PC-9 (cell line): ENCODE data around the gene PTTG2. TPM values are rescaled to one million over a fixed set of nuclear protein-coding genes. Genes with fewer than 3 reads are reported as not detected.

Source experiments
- BruUV-seq: library from RNA; stranded (reverse); fragments of 400-500 nt; replicated peaks from 2 replicates; lab custom pipeline; 2021; lab: Mats Ljungman, UMichigan
- CTCF ChIA-PET: fragments of 300-600 bp; sonication (Branson Sonifier 250); formaldehyde crosslinking; loops from one replicate; lab custom pipeline; 2022; ENCODE audit warnings: antibody characterized with exemption; lab: Charles Lee
- POLR2A ChIA-PET: fragments of 300-600 bp; sonication (Branson Sonifier 250); formaldehyde crosslinking; loops from one replicate; lab custom pipeline; 2022; ENCODE audit warnings: antibody characterized with exemption; ENCODE audit not compliant: unreplicated experiment; lab: Charles Lee
- DNase-seq, 2 experiments: peaks; one replicate each; pipeline versions ENCODE4 v3.0.0 to v3.0.0-alpha.2; 2015 to 2022; ENCODE audit warnings: mixed read lengths in 1 of 2
- H2AFZ ChIP-seq: fragments of 200-600 bp; sonication (generic); 2 replicates; pipeline ENCODE4 v1.8.1; 2017; ENCODE audit warnings: antibody characterized with exemption
- H3F3A ChIP-seq: fragments of 200-600 bp; sonication (generic); 2 replicates; pipeline ENCODE4 v1.8.1; 2017; ENCODE audit warnings: antibody characterized with exemption, mild to moderate bottlenecking, low read depth; ENCODE audit not compliant: insufficient read depth
- H3K27ac ChIP-seq: fragments of 200-600 bp; sonication (generic); 2 replicates; pipeline ENCODE4 v1.6.1; 2016; ENCODE audit warnings: mixed run types
- H3K27me3 ChIP-seq: fragments of 200-600 bp; sonication (generic); 2 replicates; pipeline ENCODE4 v1.6.1; 2016; ENCODE audit warnings: low read depth, mixed run types; ENCODE audit not compliant: insufficient read depth
- H3K36me3 ChIP-seq: fragments of 200-600 bp; sonication (generic); 2 replicates; pipeline ENCODE4 v1.6.1; 2016; ENCODE audit warnings: low read depth, mixed run types
- H3K4me1 ChIP-seq: fragments of 200-600 bp; sonication (generic); replicated peaks from 2 replicates; pipeline ENCODE4 v1.6.1; 2016; ENCODE audit warnings: mixed run types; ENCODE audit not compliant: insufficient read depth
- H3K4me2 ChIP-seq: fragments of 200-600 bp; sonication (generic); 2 replicates; pipeline ENCODE4 v1.6.1; 2017; ENCODE audit warnings: mixed run types
- H3K4me3 ChIP-seq: fragments of 200-600 bp; sonication (generic); 2 replicates; pipeline ENCODE4 v1.6.1; 2016; ENCODE audit warnings: mixed run types
- H3K79me2 ChIP-seq: fragments of 200-600 bp; sonication (generic); 2 replicates; pipeline ENCODE4 v1.6.1; 2017; ENCODE audit warnings: low read depth, mixed run types
- H3K9me2 ChIP-seq: fragments of 200-600 bp; sonication (generic); 2 replicates; pipeline ENCODE4 v1.8.1; 2017; ENCODE audit warnings: mild to moderate bottlenecking; ENCODE audit not compliant: insufficient read depth
- H3K9me3 ChIP-seq: fragments of 200-600 bp; sonication (generic); 2 replicates; pipeline ENCODE4 v1.8.1; 2016; ENCODE audit warnings: low read depth; ENCODE audit not compliant: insufficient read depth
- H4K20me1 ChIP-seq: fragments of 200-600 bp; sonication (generic); 2 replicates; pipeline ENCODE4 v1.8.1; 2017; ENCODE audit not compliant: insufficient read depth
- EZH2 ChIP-seq: fragments of 200-600 bp; sonication (generic); IDR thresholded peaks from 2 replicates; pipeline ENCODE4 v1.8.0; 2017; ENCODE audit warnings: antibody characterized with exemption, low read depth
- intact Hi-C: fragments of 100-400 bp; cut with micrococcal nuclease; formaldehyde crosslinking; loops from one replicate; pipeline ENCODE4 v1.10.0; 2022; ENCODE audit not compliant: unreplicated experiment
- total RNA-seq: library from RNA; stranded (reverse); gene quantifications from 2 replicates; pipeline ENCODE4 v1.2.3, GENCODE V29; 2021
- TF ChIP-seq, protein P1 (sequence below): fragments of 200-600 bp; sonication (generic); conservative IDR thresholded peaks from 2 replicates; pipeline ENCODE4 v1.6.1; 2017; ENCODE audit warnings: mixed run types, antibody characterized with exemption, mild to moderate bottlenecking, moderate library complexity

Gene PTTG2
- total RNA-seq, 1 experiment from 2014 or later: 0.55 TPM

- DNase-seq: no peak
- no peaks in the 10 kb centered on the region for H3F3A ChIP-seq
- no peak overlapping the region for H2AFZ ChIP-seq
- POLR2A ChIA-PET: no interaction called here
- no peaks in the 10 kb centered on the region for H4K20me1 ChIP-seq
- H3K4me1 ChIP-seq: no peaks in the 10 kb centered on the region
- CTCF ChIA-PET: no interaction called here
- intact Hi-C loops: no loop called here
- TF ChIP-seq EZH2: no peak
- TF ChIP-seq, protein P1, sequence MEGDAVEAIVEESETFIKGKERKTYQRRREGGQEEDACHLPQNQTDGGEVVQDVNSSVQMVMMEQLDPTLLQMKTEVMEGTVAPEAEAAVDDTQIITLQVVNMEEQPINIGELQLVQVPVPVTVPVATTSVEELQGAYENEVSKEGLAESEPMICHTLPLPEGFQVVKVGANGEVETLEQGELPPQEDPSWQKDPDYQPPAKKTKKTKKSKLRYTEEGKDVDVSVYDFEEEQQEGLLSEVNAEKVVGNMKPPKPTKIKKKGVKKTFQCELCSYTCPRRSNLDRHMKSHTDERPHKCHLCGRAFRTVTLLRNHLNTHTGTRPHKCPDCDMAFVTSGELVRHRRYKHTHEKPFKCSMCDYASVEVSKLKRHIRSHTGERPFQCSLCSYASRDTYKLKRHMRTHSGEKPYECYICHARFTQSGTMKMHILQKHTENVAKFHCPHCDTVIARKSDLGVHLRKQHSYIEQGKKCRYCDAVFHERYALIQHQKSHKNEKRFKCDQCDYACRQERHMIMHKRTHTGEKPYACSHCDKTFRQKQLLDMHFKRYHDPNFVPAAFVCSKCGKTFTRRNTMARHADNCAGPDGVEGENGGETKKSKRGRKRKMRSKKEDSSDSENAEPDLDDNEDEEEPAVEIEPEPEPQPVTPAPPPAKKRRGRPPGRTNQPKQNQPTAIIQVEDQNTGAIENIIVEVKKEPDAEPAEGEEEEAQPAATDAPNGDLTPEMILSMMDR: no peak
- H3K4me2 ChIP-seq: no peak overlapping the region
- no peak overlapping the region for H3K4me3 ChIP-seq
- no peaks in the 10 kb centered on the region for H3K79me2 ChIP-seq
- no peak overlapping the region for H3K27ac ChIP-seq
- H3K27me3 ChIP-seq: no peaks in the 10 kb centered on the region
- no peaks in the 10 kb centered on the region for H3K36me3 ChIP-seq
- H3K9me2 ChIP-seq: no peaks in the 10 kb centered on the region
- BruUV-seq: no TSS peak
- H3K9me3 ChIP-seq: no peaks in the 10 kb centered on the region
Observed at GRCh38 chr4:37934609-37935008, 25.6 kb upstream of the PTTG2 start.

- Histone ChIP-seq H3F3A (no peaks in the 10 kb centered on the region), H3K4me3 (no peak overlapping the region), H4K20me1 (no peaks in the 10 kb centered on the region), H3K9me2 (no peaks in the 10 kb centered on the region), H2AFZ (no peak overlapping the region), H3K4me2 (no peak overlapping the region), H3K27ac (no peak overlapping the region), H3K36me3 (no peaks in the 10 kb centered on the region), H3K4me1 (no peaks in the 10 kb centered on the region), H3K9me3 (no peaks in the 10 kb centered on the region), H3K79me2 (no peaks in the 10 kb centered on the region), H3K27me3 (no peaks in the 10 kb centered on the region)
- no TSS peak for BruUV-seq
- TF ChIP-seq EZH2: no peak
- TF ChIP-seq, protein P1: no peak
- CTCF ChIA-PET: no interaction called here
- no peak for DNase-seq
- POLR2A ChIA-PET: no interaction called here
- intact Hi-C loops: no loop called here
Observed at GRCh38 chr4:37935026-37935425, 25.2 kb upstream of the PTTG2 start.

DNA sequence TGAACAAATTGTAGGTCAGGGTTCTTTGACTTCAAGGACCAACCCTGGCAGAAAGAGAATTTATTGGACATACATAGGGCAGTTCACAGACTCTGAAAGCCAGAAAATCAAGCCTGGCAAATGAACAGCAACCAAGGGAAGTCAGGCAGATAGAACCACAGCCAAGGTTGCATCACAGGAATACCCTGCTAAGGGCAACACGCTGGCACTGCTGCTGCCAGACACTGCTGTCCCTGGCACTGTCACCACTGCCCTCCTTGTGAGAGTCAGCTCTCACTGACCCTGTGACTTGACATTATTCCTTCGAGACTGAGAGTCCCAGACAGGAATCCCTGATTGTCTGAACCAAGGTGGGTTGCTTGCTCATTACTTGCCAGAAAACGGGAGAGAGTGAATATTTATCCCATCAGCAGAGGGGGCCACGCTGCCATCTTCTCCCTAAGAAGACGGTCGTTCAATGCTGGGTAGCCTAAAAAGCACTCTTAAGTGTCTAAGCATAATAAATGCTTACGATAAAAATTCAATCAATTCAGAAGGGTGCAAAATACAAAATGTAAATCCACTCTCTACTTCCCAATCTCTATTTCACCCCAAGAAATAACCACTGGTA lies 23.2 kb upstream of the PTTG2 start:
- CTCF ChIA-PET: no interaction called here
- no TSS peak for BruUV-seq
- H4K20me1 ChIP-seq: no peaks in the 10 kb centered on the region
- intact Hi-C loops: no loop called here
- H2AFZ ChIP-seq: no peak overlapping the region
- no peaks in the 10 kb centered on the region for H3K27me3 ChIP-seq
- no peaks in the 10 kb centered on the region for H3K9me3 ChIP-seq
- POLR2A ChIA-PET: interaction anchor here (0.6 kb wide), 1 partner anchor 14 kb away, joined by 3 read pairs; no protein-coding TSS in a partner anchor
- H3K4me2 ChIP-seq: no peak overlapping the region
- H3K79me2 ChIP-seq: no peaks in the 10 kb centered on the region
- no peaks in the 10 kb centered on the region for H3K4me1 ChIP-seq
- no peaks in the 10 kb centered on the region for H3F3A ChIP-seq
- no peak for DNase-seq
- H3K27ac ChIP-seq: no peak overlapping the region
- no peaks in the 10 kb centered on the region for H3K9me2 ChIP-seq
- no peak for TF ChIP-seq EZH2
- TF ChIP-seq, protein P1: no peak
- H3K36me3 ChIP-seq: no peaks in the 10 kb centered on the region
- H3K4me3 ChIP-seq: no peak overlapping the region
